ENCODE data around the gene TNRC6C.
A peak's percentile ranks its signal among the peaks of the same experiment; 100 is the strongest.

Gene TNRC6C

DNA sequence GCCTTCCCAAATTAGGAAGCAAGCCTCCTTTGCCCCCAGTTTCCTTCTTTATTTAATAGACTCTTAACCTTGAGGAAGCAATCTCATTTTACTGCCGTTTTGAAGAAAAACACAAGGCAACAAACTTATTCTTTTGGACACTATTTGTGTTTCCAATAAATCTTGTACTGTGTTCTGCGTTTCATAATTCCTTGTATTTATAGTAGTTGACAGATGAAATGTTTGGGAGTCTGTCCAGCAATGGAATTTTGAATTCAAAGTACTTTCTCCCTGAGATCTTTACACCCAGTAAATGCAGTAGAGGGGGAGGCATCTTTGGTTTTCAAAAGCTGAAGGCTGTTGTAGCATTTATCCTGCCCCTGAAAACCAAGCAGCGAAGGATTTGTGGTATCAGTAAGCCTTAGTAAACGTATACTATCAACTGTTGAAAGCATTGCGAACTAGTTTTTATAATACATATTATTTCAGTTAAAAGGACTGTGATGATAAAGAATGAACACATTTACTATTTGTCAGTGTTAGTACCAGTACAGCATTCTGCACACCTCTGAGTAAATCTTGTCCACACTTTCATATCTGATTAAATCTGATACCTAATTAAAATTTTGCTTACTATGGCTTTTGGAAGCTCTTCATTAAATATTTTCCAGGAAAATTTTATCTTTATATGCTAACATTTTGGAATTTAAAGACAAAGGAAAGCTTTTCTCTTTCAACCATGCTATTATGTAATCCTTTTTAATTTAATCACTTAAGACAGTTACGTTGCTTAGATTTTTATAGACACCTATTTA is 83.1 kb downstream of the TNRC6C start:
- no peak for DNase-seq (ENCODE audit: low read depth)
- H3K4me3 ChIP-seq (ENCODE audit: low read depth, low read length), result peak overlapping the region; percentile 54
- TF ChIP-seq, protein P1, sequence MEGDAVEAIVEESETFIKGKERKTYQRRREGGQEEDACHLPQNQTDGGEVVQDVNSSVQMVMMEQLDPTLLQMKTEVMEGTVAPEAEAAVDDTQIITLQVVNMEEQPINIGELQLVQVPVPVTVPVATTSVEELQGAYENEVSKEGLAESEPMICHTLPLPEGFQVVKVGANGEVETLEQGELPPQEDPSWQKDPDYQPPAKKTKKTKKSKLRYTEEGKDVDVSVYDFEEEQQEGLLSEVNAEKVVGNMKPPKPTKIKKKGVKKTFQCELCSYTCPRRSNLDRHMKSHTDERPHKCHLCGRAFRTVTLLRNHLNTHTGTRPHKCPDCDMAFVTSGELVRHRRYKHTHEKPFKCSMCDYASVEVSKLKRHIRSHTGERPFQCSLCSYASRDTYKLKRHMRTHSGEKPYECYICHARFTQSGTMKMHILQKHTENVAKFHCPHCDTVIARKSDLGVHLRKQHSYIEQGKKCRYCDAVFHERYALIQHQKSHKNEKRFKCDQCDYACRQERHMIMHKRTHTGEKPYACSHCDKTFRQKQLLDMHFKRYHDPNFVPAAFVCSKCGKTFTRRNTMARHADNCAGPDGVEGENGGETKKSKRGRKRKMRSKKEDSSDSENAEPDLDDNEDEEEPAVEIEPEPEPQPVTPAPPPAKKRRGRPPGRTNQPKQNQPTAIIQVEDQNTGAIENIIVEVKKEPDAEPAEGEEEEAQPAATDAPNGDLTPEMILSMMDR (IDR thresholded peaks at IDR 0.05; ENCODE audit: control insufficient read depth, extremely low read depth, insufficient read depth), result no peak

DNA sequence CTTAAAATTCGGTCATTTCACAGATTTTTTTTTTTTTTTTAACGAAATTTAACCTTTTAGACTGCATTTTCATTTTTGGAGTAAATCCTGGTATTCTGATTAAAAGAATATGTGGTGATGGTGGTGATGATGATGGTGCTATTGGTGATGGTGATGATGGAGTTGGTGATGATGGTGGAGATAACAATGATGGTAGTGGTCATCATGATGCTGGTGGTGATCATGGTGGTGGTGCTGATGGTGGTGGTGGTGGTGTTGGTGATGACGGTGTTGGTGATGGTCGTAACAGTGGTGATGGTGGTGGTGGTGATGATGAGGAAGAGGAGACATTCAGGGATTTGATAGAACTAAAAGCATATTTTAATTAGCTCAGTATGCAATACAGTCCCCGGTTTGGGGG is 84.0 kb downstream of the TNRC6C start:
- TF ChIP-seq, protein P1 (IDR thresholded peaks at IDR 0.05; ENCODE audit: control insufficient read depth, extremely low read depth, insufficient read depth), result no peak
- DNase-seq (ENCODE audit: low read depth), result no peak
- H3K4me3 ChIP-seq (ENCODE audit: low read depth, low read length), result no peak overlapping the region

DNA sequence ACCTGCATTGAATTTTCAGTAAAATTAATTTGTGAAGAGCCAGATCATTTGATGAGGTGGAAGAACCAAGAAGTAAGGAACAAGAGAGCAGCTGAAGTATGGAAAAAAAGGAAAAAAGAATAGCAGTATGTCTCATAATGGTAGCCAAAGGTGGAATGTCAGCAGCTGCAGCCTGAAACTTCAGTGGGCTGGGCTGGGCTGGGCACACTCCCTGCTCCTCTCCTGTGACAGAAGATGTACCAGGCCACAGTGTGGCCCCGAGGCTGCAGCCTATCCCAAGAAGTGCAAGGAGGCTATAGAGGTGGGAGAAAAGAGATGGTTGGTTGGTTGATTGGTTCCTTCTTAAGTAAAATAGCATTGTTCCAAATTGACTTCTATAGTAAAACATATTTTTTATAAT is 84.5 kb downstream of the TNRC6C start:
- TF ChIP-seq, protein P1 (IDR thresholded peaks at IDR 0.05; ENCODE audit: control insufficient read depth, extremely low read depth, insufficient read depth), result no peak
- no peak for DNase-seq (ENCODE audit: low read depth)
- no peak overlapping the region for H3K4me3 ChIP-seq (ENCODE audit: low read depth, low read length)

DNA sequence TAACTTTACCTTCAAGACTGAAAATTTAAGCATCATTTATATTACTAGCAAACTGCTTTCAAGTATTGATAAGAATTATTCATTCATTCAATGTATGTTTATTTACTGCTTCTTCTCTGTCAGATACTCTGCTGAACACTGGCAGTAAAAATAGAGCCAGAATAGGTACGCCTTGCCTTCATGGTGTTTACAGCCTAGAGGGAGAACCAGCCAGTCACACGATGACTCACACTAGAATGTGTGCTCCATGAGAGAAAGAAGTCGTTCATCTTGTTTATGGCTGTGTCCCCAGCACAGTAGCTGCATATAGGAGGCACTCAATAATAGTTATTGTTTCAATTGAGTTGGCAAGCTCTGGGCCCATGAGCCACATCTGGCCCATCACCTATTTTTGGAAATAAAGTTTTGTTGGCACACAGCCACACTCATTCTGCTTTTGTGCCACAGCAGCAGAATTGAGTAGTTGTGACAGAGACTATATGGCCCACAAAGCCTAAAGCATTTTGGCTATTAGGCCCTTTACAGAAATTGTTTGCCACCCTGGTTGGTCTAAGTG is 85.9 kb downstream of the TNRC6C start:
- no peak overlapping the region for H3K4me3 ChIP-seq (ENCODE audit: low read depth, low read length)
- TF ChIP-seq, protein P1 (IDR thresholded peaks at IDR 0.05; ENCODE audit: control insufficient read depth, extremely low read depth, insufficient read depth), result no peak
- DNase-seq (ENCODE audit: low read depth), result no peak

DNA sequence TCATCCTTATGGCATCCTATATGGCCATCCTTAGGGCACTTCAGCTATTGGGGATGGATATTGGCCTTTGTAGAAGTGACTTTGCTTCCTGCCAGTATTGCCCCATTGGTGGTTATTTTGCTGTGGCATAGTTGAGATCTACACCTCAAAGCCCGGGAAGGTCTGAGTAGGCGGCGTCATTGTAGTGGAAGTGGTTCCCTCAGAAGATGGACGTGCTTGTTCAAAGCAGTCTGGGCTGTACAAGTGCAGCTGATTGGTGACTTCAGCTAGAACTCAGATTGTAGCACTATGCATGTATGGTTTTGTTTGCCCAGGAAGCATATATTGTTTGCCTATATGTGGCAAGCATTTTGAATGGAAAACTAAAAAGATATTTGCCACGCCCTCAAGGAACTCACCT is 86.8 kb downstream of the TNRC6C start:
- TF ChIP-seq, protein P1 (IDR thresholded peaks at IDR 0.05; ENCODE audit: control insufficient read depth, extremely low read depth, insufficient read depth), result no peak
- H3K4me3 ChIP-seq (ENCODE audit: low read depth, low read length), result no peak overlapping the region
- DNase-seq (ENCODE audit: low read depth), result no peak

DNA sequence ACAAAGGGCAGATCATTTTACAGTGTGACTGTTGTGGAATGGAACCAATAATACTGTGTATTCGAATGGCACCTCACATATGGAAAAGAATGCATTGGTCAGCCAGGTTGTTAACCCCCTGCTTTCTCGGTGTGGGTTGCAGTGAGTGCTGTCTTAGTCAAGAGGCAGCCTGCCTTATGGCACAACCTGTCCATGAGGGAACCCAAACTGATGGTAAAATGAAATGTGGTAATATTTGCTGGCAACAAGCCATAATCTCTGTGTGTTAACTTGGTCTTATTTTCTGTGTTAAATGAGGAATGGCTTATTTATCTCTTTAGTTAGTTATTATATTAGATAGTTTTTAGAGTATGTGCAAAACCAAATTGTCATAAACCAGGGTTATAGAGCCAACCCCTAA is 88.4 kb downstream of the TNRC6C start:
- TF ChIP-seq, protein P1 (IDR thresholded peaks at IDR 0.05; ENCODE audit: control insufficient read depth, extremely low read depth, insufficient read depth), result no peak
- H3K4me3 ChIP-seq (ENCODE audit: low read depth, low read length), result no peak overlapping the region
- no peak for DNase-seq (ENCODE audit: low read depth)

Measured in LNCaP clone FGC (cell line).